Neural progenitor cell (in vitro differentiated cells): ENCODE results near the gene ATP1A3. TPM values are rescaled to one million over a fixed set of nuclear protein-coding genes. Genes with fewer than 3 reads are reported as not detected.
A peak's percentile ranks its signal among the peaks of the same experiment; 100 is the strongest.

Experiments used
- DNase-seq: peaks from one replicate; pipeline ENCODE4 v3.0.0-alpha.2; 2016; ENCODE audit warnings: low spot score
- H2AFZ ChIP-seq: fragments of 200-600 bp; sonication (generic); replicated peaks from 2 replicates; pipeline ENCODE4 v1.6.1; 2016; ENCODE audit warnings: antibody characterized with exemption
- H3F3A ChIP-seq: fragments of 200-600 bp; sonication (generic); 2 replicates; pipeline ENCODE4 v1.6.1; 2016; ENCODE audit warnings: antibody characterized with exemption, low read depth
- H3K27ac ChIP-seq: fragments of 200-600 bp; sonication (generic); 2 replicates; pipeline ENCODE4 v1.5.1; 2016; ENCODE audit warnings: mild to moderate bottlenecking
- H3K27me3 ChIP-seq: fragments of 200-600 bp; sonication (generic); 2 replicates; pipeline ENCODE4 v1.6.1; 2016; ENCODE audit warnings: mild to moderate bottlenecking, moderate library complexity
- H3K36me3 ChIP-seq: fragments of 200-600 bp; sonication (generic); 2 replicates; pipeline ENCODE4 v1.5.1; 2016
- H3K4me1 ChIP-seq: fragments of 200-600 bp; sonication (generic); 2 replicates; pipeline ENCODE4 v1.6.1; 2016; ENCODE audit warnings: mixed run types
- H3K4me2 ChIP-seq: fragments of 200-600 bp; sonication (generic); 2 replicates; pipeline ENCODE4 v1.6.1; 2016
- H3K4me3 ChIP-seq: fragments of 200-600 bp; sonication (generic); 2 replicates; pipeline ENCODE4 v1.5.1; 2016
- H3K79me2 ChIP-seq: fragments of 200-600 bp; sonication (generic); 2 replicates; pipeline ENCODE4 v1.6.1; 2016; ENCODE audit warnings: low read depth
- H3K9ac ChIP-seq: fragments of 200-600 bp; sonication (generic); 2 replicates; pipeline ENCODE4 v1.6.1; 2016
- H3K9me3 ChIP-seq: fragments of 200-600 bp; sonication (generic); 2 replicates; pipeline ENCODE4 v1.5.1; 2016; ENCODE audit warnings: low read depth
- H4K20me1 ChIP-seq: fragments of 200-600 bp; sonication (generic); 2 replicates; pipeline ENCODE4 v1.6.1; 2016; ENCODE audit warnings: low read depth
- H3K27ac Mint-ChIP-seq: 3 replicates; pipeline ENCODE4 v1.8.0; 2021; ENCODE audit warnings: mixed read lengths
- H3K27me3 Mint-ChIP-seq: 2 replicates; pipeline ENCODE4 v1.8.0; 2022; ENCODE audit warnings: low read depth, mild to moderate bottlenecking, inconsistent platforms, moderate library complexity, mixed read lengths; ENCODE audit not compliant: insufficient read depth
- H3K36me3 Mint-ChIP-seq: 3 replicates; pipeline ENCODE4 v1.8.0; 2021; ENCODE audit warnings: mixed read lengths
- H3K4me1 Mint-ChIP-seq: 3 replicates; pipeline ENCODE4 v1.8.0; 2021; ENCODE audit warnings: mixed read lengths
- H3K4me3 Mint-ChIP-seq: 3 replicates; pipeline ENCODE4 v1.8.0; 2021; ENCODE audit warnings: mild to moderate bottlenecking, moderate library complexity, mixed read lengths
- H3K9me3 Mint-ChIP-seq: 3 replicates; pipeline ENCODE4 v1.8.0; 2020; ENCODE audit warnings: mixed read lengths
- CTCF ChIP-seq: fragments of 200-600 bp; sonication (generic); IDR thresholded peaks from 2 replicates; pipeline ENCODE4 v1.5.1; 2017; ENCODE audit warnings: antibody characterized with exemption, mild to moderate bottlenecking
- EZH2 ChIP-seq: fragments of 200-600 bp; sonication (generic); IDR thresholded peaks from 2 replicates; pipeline ENCODE4 v1.6.1; 2017; ENCODE audit warnings: antibody characterized with exemption, mild to moderate bottlenecking, moderate library complexity
- EZH2phosphoT487 ChIP-seq: fragments of 200-600 bp; sonication (generic); IDR thresholded peaks from 2 replicates; pipeline ENCODE4 v1.6.1; 2017; ENCODE audit warnings: antibody characterized with exemption
- total RNA-seq: library from RNA; depleted of rRNA; stranded (reverse); fragments of >200 nt; gene quantifications from 2 replicates; pipeline ENCODE4 v1.2.3, GENCODE V29; 2015; ENCODE audit warnings: low replicate concordance

ATP1A3 gene
- total RNA-seq, 1 donor from 2014 or later = not detected

- Mint-ChIP-seq H3K36me3 (no peaks in the 10 kb centered on the region), H3K4me3 (no peak overlapping the region), H3K9me3 (no peaks in the 10 kb centered on the region), H3K4me1 (peaks cover 11% of the 10 kb centered on the region), H3K27me3 (peaks cover 10% of the 10 kb centered on the region), H3K27ac (no peak overlapping the region)
- no peak for TF ChIP-seq EZH2phosphoT487
- no peak for TF ChIP-seq EZH2
- TF ChIP-seq CTCF = no peak
- no peak overlapping the region for H3K27ac ChIP-seq
- H3K4me1 ChIP-seq = no peaks in the 10 kb centered on the region
- H3K9ac ChIP-seq = no peak overlapping the region
- no peak overlapping the region for H2AFZ ChIP-seq
- no peaks in the 10 kb centered on the region for H3K36me3 ChIP-seq
- H3K4me2 ChIP-seq = no peak overlapping the region
- H3F3A ChIP-seq = peaks cover 3% of the 10 kb centered on the region
- no peaks in the 10 kb centered on the region for H3K79me2 ChIP-seq
- DNase-seq = no peak
- H3K27me3 ChIP-seq = peaks cover 35% of the 10 kb centered on the region
- no peaks in the 10 kb centered on the region for H4K20me1 ChIP-seq
- no peaks in the 10 kb centered on the region for H3K9me3 ChIP-seq
- H3K4me3 ChIP-seq = no peak overlapping the region
These were observed 5.1 kb downstream of the ATP1A3 start for GRCh38 chr19:41988947-41989346.

GRCh38 chr19:41987141-41987860 is 6.7 kb downstream of the ATP1A3 start:
- Mint-ChIP-seq H3K4me3 (no peak overlapping the region), H3K4me1 (no peaks in the 10 kb centered on the region), H3K9me3 (no peaks in the 10 kb centered on the region), H3K36me3 (no peaks in the 10 kb centered on the region), H3K27me3 (peaks cover under 1% of the 10 kb centered on the region), H3K27ac (no peak overlapping the region)
- H3K27me3 ChIP-seq = peaks cover 19% of the 10 kb centered on the region
- no peak overlapping the region for H3K9ac ChIP-seq
- H3K4me3 ChIP-seq = no peak overlapping the region
- no peaks in the 10 kb centered on the region for H3K9me3 ChIP-seq
- H3K36me3 ChIP-seq = no peaks in the 10 kb centered on the region
- no peaks in the 10 kb centered on the region for H4K20me1 ChIP-seq
- no peak overlapping the region for H3K4me2 ChIP-seq
- DNase-seq = no peak
- H2AFZ ChIP-seq = no peak overlapping the region
- no peaks in the 10 kb centered on the region for H3K4me1 ChIP-seq
- H3K79me2 ChIP-seq = no peaks in the 10 kb centered on the region
- TF ChIP-seq CTCF (no peak), EZH2phosphoT487 (no peak), EZH2 (no peak)
- no peaks in the 10 kb centered on the region for H3F3A ChIP-seq
- H3K27ac ChIP-seq = no peak overlapping the region

GRCh38 chr19:41984961-41985360 is 9.1 kb downstream of the ATP1A3 start:
- Histone ChIP-seq H3K36me3 (no peaks in the 10 kb centered on the region), H3K9me3 (no peaks in the 10 kb centered on the region), H3K79me2 (no peaks in the 10 kb centered on the region), H3K4me3 (no peak overlapping the region), H3K4me2 (no peak overlapping the region), H3F3A (no peaks in the 10 kb centered on the region), H3K27me3 (peaks cover 4% of the 10 kb centered on the region), H2AFZ (no peak overlapping the region), H3K9ac (no peak overlapping the region), H3K4me1 (no peaks in the 10 kb centered on the region), H4K20me1 (no peaks in the 10 kb centered on the region), H3K27ac (no peak overlapping the region)
- H3K27me3 Mint-ChIP-seq = peaks cover 2% of the 10 kb centered on the region
- no peaks in the 10 kb centered on the region for H3K36me3 Mint-ChIP-seq
- no peak for DNase-seq
- peak overlapping the region; percentile 53 for H3K27ac Mint-ChIP-seq
- no peaks in the 10 kb centered on the region for H3K4me1 Mint-ChIP-seq
- TF ChIP-seq EZH2 = no peak
- no peaks in the 10 kb centered on the region for H3K9me3 Mint-ChIP-seq
- H3K4me3 Mint-ChIP-seq = no peak overlapping the region

GRCh38 chr19:41981724-41982123 is 12.3 kb downstream of the ATP1A3 start:
- H3K4me1 Mint-ChIP-seq = no peaks in the 10 kb centered on the region
- Histone ChIP-seq H3K4me1 (no peaks in the 10 kb centered on the region), H3K27me3 (no peaks in the 10 kb centered on the region), H4K20me1 (no peaks in the 10 kb centered on the region), H3F3A (no peaks in the 10 kb centered on the region), H3K36me3 (no peaks in the 10 kb centered on the region), H3K27ac (no peak overlapping the region), H3K9me3 (no peaks in the 10 kb centered on the region), H3K4me2 (no peak overlapping the region), H3K9ac (no peak overlapping the region), H3K4me3 (no peak overlapping the region), H3K79me2 (no peaks in the 10 kb centered on the region), H2AFZ (no peak overlapping the region)
- no peaks in the 10 kb centered on the region for H3K9me3 Mint-ChIP-seq
- no peaks in the 10 kb centered on the region for H3K36me3 Mint-ChIP-seq
- TF ChIP-seq EZH2phosphoT487 (no peak), CTCF (no peak), EZH2 (no peak)
- no peak for DNase-seq
- peaks cover 2% of the 10 kb centered on the region for H3K27me3 Mint-ChIP-seq
- no peak overlapping the region for H3K27ac Mint-ChIP-seq
- H3K4me3 Mint-ChIP-seq = no peak overlapping the region
